Activated B cell treated with CpG ODN at 0.5 μM for 24 hours (primary cell): ENCODE measurements around the gene POLR2I. TPM values are rescaled to one million over a fixed set of nuclear protein-coding genes. Genes with fewer than 3 reads are reported as not detected.

ENCODE experiments used
- ATAC-seq: fragments of 200-7000 bp; cut with Tn5 transposase; one replicate; pipeline ENCODE4 v1.10.0; 2021; ENCODE audit warnings: low read depth, mild to moderate bottlenecking, moderate library complexity
- CTCF ChIA-PET: fragments of 350-600 bp; sonication (Branson Sonifier 250); formaldehyde crosslinking; loops from one replicate; lab custom pipeline; 2021; ENCODE audit warnings: antibody characterized with exemption; lab: Charles Lee
- POLR2A ChIA-PET: fragments of 350-600 bp; sonication (Branson Sonifier 250); formaldehyde crosslinking; loops from one replicate; lab custom pipeline; 2021; ENCODE audit warnings: antibody characterized with exemption; lab: Charles Lee
- DNase-seq: peaks from one replicate; pipeline ENCODE4 v3.0.0; 2022
- H3K27ac Mint-ChIP-seq: one replicate; pipeline ENCODE4 v1.8.0; 2020; ENCODE audit warnings: mixed read lengths
- H3K27me3 Mint-ChIP-seq: one replicate; pipeline ENCODE4 v1.8.0; 2021; ENCODE audit warnings: mixed read lengths
- H3K36me3 Mint-ChIP-seq: one replicate; pipeline ENCODE4 v1.8.0; 2021; ENCODE audit warnings: low read depth, mixed read lengths
- H3K4me1 Mint-ChIP-seq: one replicate; pipeline ENCODE4 v1.8.0; 2021; ENCODE audit warnings: mixed read lengths
- H3K4me3 Mint-ChIP-seq: one replicate; pipeline ENCODE4 v1.8.0; 2020; ENCODE audit warnings: mild to moderate bottlenecking, mixed read lengths
- H3K9me3 Mint-ChIP-seq: one replicate; pipeline ENCODE4 v1.8.0; 2020; ENCODE audit warnings: mixed read lengths
- CTCF ChIP-seq: fragments of 200-600 bp; IDR thresholded peaks from one replicate; pipeline ENCODE4 v1.8.0; 2022; ENCODE audit warnings: antibody characterized with exemption, mild to moderate bottlenecking
- intact Hi-C: fragments of 100-400 bp; cut with micrococcal nuclease; formaldehyde crosslinking; loops from one replicate; pipeline ENCODE4 v1.15.1; 2024
- total RNA-seq: library from RNA; stranded (reverse); gene quantifications from 2 replicates; pipeline ENCODE4 v1.2.3, GENCODE V29; 2022

The POLR2I gene
- total RNA-seq, 1 donor from 2014 or later: 46.6 TPM

DNA sequence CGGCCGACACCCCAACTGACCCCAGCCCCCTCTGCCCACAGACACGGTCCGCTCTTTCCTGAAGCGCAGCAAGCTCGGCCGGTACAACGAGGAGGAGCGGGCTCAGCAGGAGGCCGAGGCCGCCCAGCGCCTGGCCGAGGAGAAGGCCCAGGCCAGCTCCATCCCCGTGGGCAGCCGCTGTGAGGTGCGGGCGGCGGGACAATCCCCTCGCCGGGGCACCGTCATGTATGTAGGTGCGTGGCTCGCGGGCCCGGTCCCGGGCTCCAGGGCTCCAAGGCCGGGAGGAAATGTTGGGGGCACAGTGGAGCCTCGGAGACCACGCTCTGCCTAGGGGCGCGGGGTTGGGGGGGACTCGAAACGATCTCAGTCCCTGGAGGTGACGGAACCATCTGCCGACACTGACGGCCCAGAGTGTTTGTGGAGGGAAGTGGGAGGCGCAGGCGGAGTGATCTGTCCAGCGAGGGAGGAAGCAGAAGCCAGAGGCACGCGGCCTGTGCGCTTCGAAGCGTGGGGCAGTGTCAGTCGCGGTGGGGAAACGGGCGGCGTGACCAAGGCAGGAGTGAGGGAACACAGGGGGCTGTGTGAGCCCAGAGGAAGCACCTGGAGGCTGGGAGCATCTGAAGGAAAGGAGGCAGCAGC lies 6.9 kb upstream of the POLR2I start:
- H3K4me3 Mint-ChIP-seq: no peak overlapping the region
- no peak for DNase-seq
- no peak overlapping the region for H3K27ac Mint-ChIP-seq
- peaks cover 71% of the 10 kb centered on the region for H3K36me3 Mint-ChIP-seq
- ChIA-PET POLR2A (no interaction called here), CTCF (no interaction called here)
- no peaks in the 10 kb centered on the region for H3K27me3 Mint-ChIP-seq
- intact Hi-C loops: no loop called here
- H3K4me1 Mint-ChIP-seq: peaks cover 13% of the 10 kb centered on the region
- ATAC-seq: no peak
- no peaks in the 10 kb centered on the region for H3K9me3 Mint-ChIP-seq
- no peak for TF ChIP-seq CTCF

GRCh38 chr19:36120984-36121358 lies 6.3 kb upstream of the POLR2I start:
- peaks cover 19% of the 10 kb centered on the region for H3K4me1 Mint-ChIP-seq
- intact Hi-C loops: no loop called here
- H3K36me3 Mint-ChIP-seq: peaks cover 72% of the 10 kb centered on the region
- POLR2A ChIA-PET: interaction anchor here (0.6 kb wide), 1 partner anchor 95 kb away, joined by 3 read pairs; no protein-coding TSS in a partner anchor
- H3K4me3 Mint-ChIP-seq: no peak overlapping the region
- no peaks in the 10 kb centered on the region for H3K9me3 Mint-ChIP-seq
- no peak for TF ChIP-seq CTCF
- ATAC-seq: no peak
- H3K27ac Mint-ChIP-seq: no peak overlapping the region
- CTCF ChIA-PET: no interaction called here
- DNase-seq: no peak
- no peaks in the 10 kb centered on the region for H3K27me3 Mint-ChIP-seq

- no peak for TF ChIP-seq CTCF
- Mint-ChIP-seq H3K4me1 (peaks cover 19% of the 10 kb centered on the region), H3K4me3 (no peak overlapping the region), H3K36me3 (peaks cover 66% of the 10 kb centered on the region), H3K9me3 (no peaks in the 10 kb centered on the region), H3K27ac (no peak overlapping the region), H3K27me3 (no peaks in the 10 kb centered on the region)
- intact Hi-C loops: no loop called here
- DNase-seq (no peak), ATAC-seq (no peak)
- ChIA-PET POLR2A (interaction anchor here (0.5 to 0.6 kb wide), 2 partner anchors 95 to 208 kb away, joined by 3 read pairs; no protein-coding TSS in a partner anchor), CTCF (no interaction called here)
Measured at GRCh38 chr19:36120092-36120983, 5.7 kb upstream of the POLR2I start.

GRCh38 chr19:36116344-36116637 lies 1.6 kb upstream of the POLR2I start:
- H3K4me1 Mint-ChIP-seq: peaks cover 43% of the 10 kb centered on the region
- POLR2A ChIA-PET: interaction anchor here (1.0 to 2.2 kb wide), 3 partner anchors 11 to 656 kb away, joined by 3 to 27 read pairs (median 3); partner anchors contain the start of gene ZNF850

More at GRCh38 chr19:36116344-36116637, 1.6 kb upstream of the POLR2I start:
- peak overlapping the region; percentile 92 for H3K4me3 Mint-ChIP-seq
- CTCF ChIA-PET: interaction anchor here (1.0 kb wide), 1 partner anchor 12 kb away, joined by 5 read pairs; no protein-coding TSS in a partner anchor
- TF ChIP-seq CTCF: no peak
- H3K27ac Mint-ChIP-seq: peak overlapping the region; percentile 97
- no peaks in the 10 kb centered on the region for H3K27me3 Mint-ChIP-seq
- ATAC-seq (no peak), DNase-seq (no peak)
- no peaks in the 10 kb centered on the region for H3K9me3 Mint-ChIP-seq
- peaks cover 73% of the 10 kb centered on the region for H3K36me3 Mint-ChIP-seq
- intact Hi-C loops: loop anchor here (10.0 kb wide), 4 partner anchors 181 to 1539 kb away; partner anchors contain the start of genes COX6B1, ETV2, IGFLR1 and LIN37
